Loucy (cell line): ENCODE results near the gene RBM33.
A peak's percentile ranks its signal among the peaks of the same experiment; 100 is the strongest.
"Not testable (repeated sequence)": the region's sequence is repeated elsewhere in the genome, so short reads cannot be mapped to it uniquely, and the experiment has no call there.

Experiments used
- H2AFZ ChIP-seq: fragments of 200-600 bp; sonication (generic); 2 replicates; pipeline ENCODE4 v1.6.0; 2016; ENCODE audit warnings: antibody characterized with exemption, mild to moderate bottlenecking, low read length, moderate library complexity
- H3F3A ChIP-seq: fragments of 200-600 bp; 2 replicates; pipeline ENCODE4 v1.6.0; 2016; ENCODE audit warnings: antibody characterized with exemption, low read depth, mild to moderate bottlenecking
- H3K27me3 ChIP-seq: fragments of 200-600 bp; sonication (generic); 2 replicates; pipeline ENCODE4 v1.6.1; 2014; ENCODE audit warnings: low read length, mild to moderate bottlenecking; ENCODE audit not compliant: insufficient read depth, poor library complexity, severe bottlenecking
- H3K36me3 ChIP-seq: fragments of 200-600 bp; sonication (generic); 2 replicates; pipeline ENCODE4 v1.6.1; 2016; ENCODE audit warnings: low read length; ENCODE audit not compliant: insufficient read depth
- H3K4me1 ChIP-seq: fragments of 200-600 bp; sonication (generic); 2 replicates; pipeline ENCODE4 v1.5.1; 2014; ENCODE audit warnings: low read length, mild to moderate bottlenecking; ENCODE audit not compliant: insufficient read depth, poor library complexity, severe bottlenecking
- H3K4me2 ChIP-seq: fragments of 200-600 bp; sonication (generic); 2 replicates; pipeline ENCODE4 v1.6.0; 2014; ENCODE audit warnings: antibody characterized with exemption, low read length, low read depth, mild to moderate bottlenecking; ENCODE audit not compliant: poor library complexity, severe bottlenecking
- H3K4me3 ChIP-seq: fragments of 200-600 bp; sonication (generic); 2 replicates; pipeline ENCODE4 v1.5.1; 2014; ENCODE audit warnings: low read length, mild to moderate bottlenecking, mixed read lengths; ENCODE audit not compliant: poor library complexity, severe bottlenecking
- H3K79me2 ChIP-seq: fragments of 200-600 bp; sonication (generic); 2 replicates; pipeline ENCODE4 v1.6.1; 2014; ENCODE audit warnings: low read length; ENCODE audit not compliant: insufficient read depth
- H3K9ac ChIP-seq: fragments of 200-600 bp; sonication (generic); 2 replicates; pipeline ENCODE4 v1.6.0; 2014; ENCODE audit warnings: mild to moderate bottlenecking, low read depth, low read length, moderate library complexity; ENCODE audit not compliant: poor library complexity, severe bottlenecking
- H3K9me2 ChIP-seq: fragments of 200-600 bp; sonication (generic); replicated peaks from 2 replicates; pipeline ENCODE4 v1.6.1; 2016; ENCODE audit warnings: low read depth, low read length, mixed read lengths
- H3K9me3 ChIP-seq: fragments of 200-600 bp; sonication (generic); 2 replicates; pipeline ENCODE4 v1.6.1; 2014; ENCODE audit warnings: mild to moderate bottlenecking, antibody characterized with exemption, low read length, low read depth; ENCODE audit not compliant: insufficient read depth
- H4K20me1 ChIP-seq: fragments of 200-600 bp; sonication (generic); 2 replicates; pipeline ENCODE4 v1.6.0; 2014; ENCODE audit warnings: antibody characterized with exemption, low read length, mild to moderate bottlenecking; ENCODE audit not compliant: insufficient read depth, poor library complexity, severe bottlenecking
- EZH2phosphoT487 ChIP-seq: fragments of 200-600 bp; IDR thresholded peaks from 2 replicates; pipeline ENCODE4 v1.6.1; 2018; ENCODE audit warnings: antibody characterized with exemption, mild to moderate bottlenecking, moderate library complexity, borderline replicate concordance
- TF ChIP-seq, protein P1 (sequence below): fragments of 200-600 bp; sonication (generic); conservative IDR thresholded peaks from 2 replicates; pipeline ENCODE4 v1.5.1; 2014; ENCODE audit warnings: mild to moderate bottlenecking, antibody characterized with exemption, low read length

Gene RBM33

GRCh38 chr7:155815332-155816191 lies 171.1 kb downstream of the RBM33 start:
- H3K4me1 ChIP-seq = no peaks in the 10 kb centered on the region
- no peaks in the 10 kb centered on the region for H3K79me2 ChIP-seq
- H3K36me3 ChIP-seq = no peaks in the 10 kb centered on the region
- peak overlapping the region; percentile 9 for H3K4me3 ChIP-seq
- no peaks in the 10 kb centered on the region for H3K9me2 ChIP-seq
- TF ChIP-seq EZH2phosphoT487 = no peak
- TF ChIP-seq, protein P1, sequence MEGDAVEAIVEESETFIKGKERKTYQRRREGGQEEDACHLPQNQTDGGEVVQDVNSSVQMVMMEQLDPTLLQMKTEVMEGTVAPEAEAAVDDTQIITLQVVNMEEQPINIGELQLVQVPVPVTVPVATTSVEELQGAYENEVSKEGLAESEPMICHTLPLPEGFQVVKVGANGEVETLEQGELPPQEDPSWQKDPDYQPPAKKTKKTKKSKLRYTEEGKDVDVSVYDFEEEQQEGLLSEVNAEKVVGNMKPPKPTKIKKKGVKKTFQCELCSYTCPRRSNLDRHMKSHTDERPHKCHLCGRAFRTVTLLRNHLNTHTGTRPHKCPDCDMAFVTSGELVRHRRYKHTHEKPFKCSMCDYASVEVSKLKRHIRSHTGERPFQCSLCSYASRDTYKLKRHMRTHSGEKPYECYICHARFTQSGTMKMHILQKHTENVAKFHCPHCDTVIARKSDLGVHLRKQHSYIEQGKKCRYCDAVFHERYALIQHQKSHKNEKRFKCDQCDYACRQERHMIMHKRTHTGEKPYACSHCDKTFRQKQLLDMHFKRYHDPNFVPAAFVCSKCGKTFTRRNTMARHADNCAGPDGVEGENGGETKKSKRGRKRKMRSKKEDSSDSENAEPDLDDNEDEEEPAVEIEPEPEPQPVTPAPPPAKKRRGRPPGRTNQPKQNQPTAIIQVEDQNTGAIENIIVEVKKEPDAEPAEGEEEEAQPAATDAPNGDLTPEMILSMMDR = peak; percentile 73
- H3K9me3 ChIP-seq = no peaks in the 10 kb centered on the region
- peak overlapping the region; percentile 11 for H3K9ac ChIP-seq
- no peaks in the 10 kb centered on the region for H4K20me1 ChIP-seq
- peak overlapping the region; percentile 69 for H2AFZ ChIP-seq
- peak overlapping the region; percentile 57 for H3K4me2 ChIP-seq
- no peaks in the 10 kb centered on the region for H3K27me3 ChIP-seq
- no peaks in the 10 kb centered on the region for H3F3A ChIP-seq

DNA sequence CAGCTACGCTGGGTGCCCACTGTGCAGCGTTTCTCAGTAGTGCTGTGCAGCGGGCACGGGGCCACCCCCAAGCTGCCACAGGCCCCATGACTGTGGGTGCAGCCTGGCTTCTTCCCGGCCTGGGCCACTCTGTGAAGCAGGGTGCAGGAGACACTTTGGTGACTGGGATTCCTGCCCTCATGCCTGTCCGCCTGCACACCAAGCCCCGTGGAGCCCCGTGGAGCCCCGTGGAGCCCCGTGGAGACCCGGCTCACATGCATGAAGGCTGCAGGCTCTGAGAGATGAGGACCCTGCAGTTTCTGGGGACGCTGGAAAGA lies 171.7 kb downstream of the RBM33 start:
- Histone ChIP-seq H3K9me2 (no peaks in the 10 kb centered on the region), H3K4me1 (no peaks in the 10 kb centered on the region), H3K36me3 (no peaks in the 10 kb centered on the region), H3K9ac (no peak overlapping the region), H3K4me2 (no peak overlapping the region), H3K79me2 (no peaks in the 10 kb centered on the region), H3K4me3 (no peak overlapping the region), H3K9me3 (no peaks in the 10 kb centered on the region), H3F3A (no peaks in the 10 kb centered on the region), H4K20me1 (no peaks in the 10 kb centered on the region), H2AFZ (peak overlapping the region; percentile 69; the same call in 1 of the 2 replicates), H3K27me3 (no peaks in the 10 kb centered on the region)
- TF ChIP-seq, protein P1 = no peak
- TF ChIP-seq EZH2phosphoT487 = no peak

DNA sequence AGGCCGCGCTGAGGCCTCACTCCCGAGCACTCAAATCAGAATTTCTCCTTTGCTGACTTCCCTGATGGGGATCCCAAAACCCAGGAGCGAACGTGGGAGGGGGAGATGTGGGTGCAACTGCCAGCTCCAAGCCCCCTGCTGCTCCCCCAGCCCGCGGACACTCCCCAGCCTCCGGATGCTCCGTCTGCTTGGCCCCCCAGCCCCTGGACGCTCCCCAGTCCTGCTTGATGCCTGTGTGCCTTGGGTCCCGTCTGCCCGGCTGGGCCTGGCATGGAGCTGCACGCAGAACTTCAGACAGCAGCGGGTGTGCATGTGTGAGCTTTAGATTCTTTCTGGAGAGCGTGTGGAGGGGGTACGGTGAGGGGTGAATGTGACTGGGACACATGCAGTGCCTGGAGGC lies 172.5 kb downstream of the RBM33 start:
- no peak overlapping the region for H3K9ac ChIP-seq
- H3K4me2 ChIP-seq = no peak overlapping the region
- H4K20me1 ChIP-seq = no peaks in the 10 kb centered on the region
- H3F3A ChIP-seq = no peaks in the 10 kb centered on the region
- no peak overlapping the region for H3K4me3 ChIP-seq
- TF ChIP-seq, protein P1 = no peak
- no peak for TF ChIP-seq EZH2phosphoT487
- H3K27me3 ChIP-seq = no peaks in the 10 kb centered on the region
- H3K4me1 ChIP-seq = no peaks in the 10 kb centered on the region
- H3K9me2 ChIP-seq = no peaks in the 10 kb centered on the region
- no peak overlapping the region for H2AFZ ChIP-seq
- H3K79me2 ChIP-seq = no peaks in the 10 kb centered on the region
- no peaks in the 10 kb centered on the region for H3K36me3 ChIP-seq
- no peaks in the 10 kb centered on the region for H3K9me3 ChIP-seq

GRCh38 chr7:155817515-155817914 lies 173.1 kb downstream of the RBM33 start:
- not testable (repeated sequence) for H3K9me2 ChIP-seq, H3K79me2 ChIP-seq, H3K27me3 ChIP-seq, H2AFZ ChIP-seq, H3K9me3 ChIP-seq, H3K4me3 ChIP-seq, H4K20me1 ChIP-seq, H3F3A ChIP-seq, H3K9ac ChIP-seq, H3K4me2 ChIP-seq, H3K36me3 ChIP-seq, H3K4me1 ChIP-seq
